Measurements from ENCODE around the gene P2RY11. TPM values are rescaled to one million over a fixed set of nuclear protein-coding genes. Genes with fewer than 3 reads are reported as not detected.
A peak's percentile ranks its signal among the peaks of the same experiment; 100 is the strongest.

P2RY11 gene
- total RNA-seq, 4 donors from 2014 or later: 2.9 to 9.2 (median 5.8) TPM

DNA sequence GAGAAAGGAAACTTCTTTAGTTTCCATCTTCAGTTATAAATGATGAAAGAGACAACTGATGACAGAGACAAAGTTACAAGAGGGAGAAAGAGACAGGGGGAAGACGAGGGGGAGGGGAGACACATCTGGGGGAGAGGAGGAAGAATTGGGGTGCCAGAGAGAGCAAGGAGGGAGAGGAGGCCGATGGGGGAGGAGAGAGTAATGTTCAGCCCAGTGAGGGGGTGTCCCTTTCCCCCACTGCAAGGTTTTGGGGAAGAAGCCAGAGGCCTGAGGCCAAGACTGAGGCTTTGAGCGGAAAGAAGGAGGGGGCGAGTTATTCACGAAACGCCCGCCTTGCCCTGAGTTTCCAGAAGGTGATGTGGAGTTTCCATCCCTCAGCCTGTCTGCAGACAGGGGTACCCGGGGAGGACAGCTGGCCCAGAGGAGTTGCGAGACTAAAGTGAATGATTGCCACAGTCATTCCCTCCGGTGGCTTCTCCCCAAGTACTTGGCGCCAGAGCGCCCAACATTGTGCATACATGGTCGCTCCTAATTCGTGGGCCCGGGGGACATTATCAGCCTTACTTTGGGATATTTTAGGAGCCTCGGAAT, 5.9 kb upstream of the P2RY11 start:
- no peak for DNase-seq
- intact Hi-C loops (cut with DNase I): no loop called here
- Histone ChIP-seq H3K27ac (peak overlapping the region; percentile 55 to 85 (median 80)), H3K9me3 (no peaks in the 10 kb centered on the region), H3K36me3 (peaks cover 25 to 35% (median 30%) of the 10 kb centered on the region in 3 donors), H3K4me3 (peak overlapping the region in 3 of 4 donors; percentile 72 to 90 (median 89)), H3K4me1 (peaks cover 10 to 40% (median 14%) of the 10 kb centered on the region in 3 donors), H3K27me3 (no peaks in the 10 kb centered on the region)
- TF ChIP-seq, protein P1, sequence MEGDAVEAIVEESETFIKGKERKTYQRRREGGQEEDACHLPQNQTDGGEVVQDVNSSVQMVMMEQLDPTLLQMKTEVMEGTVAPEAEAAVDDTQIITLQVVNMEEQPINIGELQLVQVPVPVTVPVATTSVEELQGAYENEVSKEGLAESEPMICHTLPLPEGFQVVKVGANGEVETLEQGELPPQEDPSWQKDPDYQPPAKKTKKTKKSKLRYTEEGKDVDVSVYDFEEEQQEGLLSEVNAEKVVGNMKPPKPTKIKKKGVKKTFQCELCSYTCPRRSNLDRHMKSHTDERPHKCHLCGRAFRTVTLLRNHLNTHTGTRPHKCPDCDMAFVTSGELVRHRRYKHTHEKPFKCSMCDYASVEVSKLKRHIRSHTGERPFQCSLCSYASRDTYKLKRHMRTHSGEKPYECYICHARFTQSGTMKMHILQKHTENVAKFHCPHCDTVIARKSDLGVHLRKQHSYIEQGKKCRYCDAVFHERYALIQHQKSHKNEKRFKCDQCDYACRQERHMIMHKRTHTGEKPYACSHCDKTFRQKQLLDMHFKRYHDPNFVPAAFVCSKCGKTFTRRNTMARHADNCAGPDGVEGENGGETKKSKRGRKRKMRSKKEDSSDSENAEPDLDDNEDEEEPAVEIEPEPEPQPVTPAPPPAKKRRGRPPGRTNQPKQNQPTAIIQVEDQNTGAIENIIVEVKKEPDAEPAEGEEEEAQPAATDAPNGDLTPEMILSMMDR (IDR thresholded peaks at IDR 0.05): no peak
- no peak for TF ChIP-seq POLR2A (IDR thresholded peaks at IDR 0.05)
- 15 to 36% methylated on average over 8 to 11 of the region's 16 CpGs for WGBS, 2 donors

- intact Hi-C loops (cut with DNase I): no loop called here
- Histone ChIP-seq H3K27me3 (no peaks in the 10 kb centered on the region), H3K36me3 (peaks cover 32 to 42% (median 36%) of the 10 kb centered on the region in 3 donors), H3K9me3 (no peaks in the 10 kb centered on the region), H3K4me1 (peaks cover 10 to 47% (median 14%) of the 10 kb centered on the region in 3 donors), H3K4me3 (peak within 1 kb of the TSS; percentile 53 to 90 (median 80)), H3K27ac (peak within 1 kb of the TSS; percentile 77 to 85 (median 84))
- peak in 3 of 4 donors; percentile 36 to 71 (median 44) for TF ChIP-seq POLR2A (IDR thresholded peaks at IDR 0.05)
- TF ChIP-seq, protein P1 (IDR thresholded peaks at IDR 0.05): peak in 1 of 6 experiments; percentile 41
- 0 to 1% methylated on average over 17 to 19 of the region's 71 CpGs for WGBS, 2 donors
- DNase-seq: peak; percentile 96
Measured at GRCh38 chr19:10106100-10106936, 5.2 kb upstream of the P2RY11 start, which contains the start of gene PPAN. Gene PPAN (plus strand): TSS chr19:10106362. CDS start chr19:10106395, 33 bp downstream.

DNA sequence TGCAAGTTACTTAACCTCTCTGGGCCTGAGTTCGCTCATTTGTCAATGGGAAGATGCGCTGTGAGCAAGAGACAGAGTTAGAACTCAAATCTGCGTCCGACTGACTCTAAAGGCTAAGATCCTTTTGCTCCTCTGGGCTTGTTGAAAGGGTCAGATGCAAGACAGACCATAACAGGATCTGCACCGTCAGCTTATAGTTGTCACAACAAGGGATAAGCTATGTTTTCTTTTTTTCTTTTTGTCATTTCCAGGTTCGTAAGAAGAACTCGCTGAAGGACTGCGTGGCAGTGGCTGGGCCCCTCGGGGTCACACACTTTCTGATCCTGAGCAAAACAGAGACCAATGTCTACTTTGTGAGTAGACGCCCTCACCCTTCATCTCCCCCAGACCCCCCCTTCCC, 4.2 kb upstream of the P2RY11 start:
- TF ChIP-seq POLR2A (IDR thresholded peaks at IDR 0.05): no peak
- TF ChIP-seq, protein P1 (IDR thresholded peaks at IDR 0.05): no peak
- intact Hi-C loops (cut with DNase I): no loop called here
- H3K36me3 ChIP-seq: peaks cover 32 to 51% (median 36%) of the 10 kb centered on the region in 3 donors
- peak overlapping the region; percentile 53 to 90 (median 80) for H3K4me3 ChIP-seq
- H3K9me3 ChIP-seq: no peaks in the 10 kb centered on the region
- peak overlapping the region in 3 of 4 donors; percentile 77 to 84 (median 83) for H3K27ac ChIP-seq
- WGBS, 2 donors: 58 to 69% methylated on average over 10 of the region's 10 CpGs
- DNase-seq: no peak
- peaks cover 10 to 56% (median 16%) of the 10 kb centered on the region in 3 donors for H3K4me1 ChIP-seq
- no peaks in the 10 kb centered on the region for H3K27me3 ChIP-seq

DNA sequence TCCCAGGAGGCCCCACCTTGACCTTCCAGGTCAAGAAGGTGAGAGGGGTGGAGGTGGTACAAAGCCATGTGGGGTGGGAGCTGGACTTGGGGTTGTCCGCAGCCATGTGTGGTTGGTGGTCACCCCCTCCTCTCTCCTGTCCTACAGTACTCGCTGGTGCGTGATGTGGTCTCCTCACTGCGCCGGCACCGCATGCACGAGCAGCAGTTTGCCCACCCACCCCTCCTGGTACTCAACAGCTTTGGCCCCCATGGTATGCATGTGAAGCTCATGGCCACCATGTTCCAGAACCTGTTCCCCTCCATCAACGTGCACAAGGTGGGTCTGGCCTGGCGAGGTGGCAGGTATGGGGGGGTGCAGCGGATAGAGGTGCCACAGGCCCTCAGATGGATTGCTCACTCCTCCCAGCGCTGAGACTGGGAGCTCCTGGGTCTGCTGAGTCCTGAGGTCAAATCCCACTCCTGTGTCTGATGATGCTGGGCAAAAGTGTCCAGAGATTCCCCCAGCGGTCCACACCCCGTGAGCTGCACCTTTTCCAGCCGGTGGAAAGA, 3.6 kb upstream of the P2RY11 start:
- Histone ChIP-seq H3K4me3 (no peak overlapping the region), H3K27ac (no peak overlapping the region), H3K9me3 (no peaks in the 10 kb centered on the region), H3K27me3 (no peaks in the 10 kb centered on the region), H3K4me1 (peaks cover 10 to 58% (median 22%) of the 10 kb centered on the region in 3 donors), H3K36me3 (peaks cover 32 to 52% (median 36%) of the 10 kb centered on the region in 3 donors)
- intact Hi-C loops (cut with DNase I): no loop called here
- no peak for TF ChIP-seq POLR2A (IDR thresholded peaks at IDR 0.05)
- TF ChIP-seq, protein P1 (IDR thresholded peaks at IDR 0.05): no peak
- WGBS, 2 donors: 89% methylated on average over 10 to 13 of the region's 14 CpGs
- no peak for DNase-seq

Data from esophagus squamous epithelium (tissue), 5 donors.